HAP-1 (cell line): Measurements from ENCODE around the gene CDC27.
"Not testable (repeated sequence)": the region's sequence is repeated elsewhere in the genome, so short reads cannot be mapped to it uniquely, and the experiment has no call there.

ENCODE experiments used
- DNase-seq, 2 experiments: peaks; one replicate each; pipeline ENCODE4 v3.0.0-alpha.2; 2016 to 2020; ENCODE audit warnings: low spot score in 2 of 2
- H3K27me3 ChIP-seq: fragments of 250-450 bp; sonication (Bioruptor Pico); 2 replicates; pipeline ENCODE4 v1.5.1; 2020; ENCODE audit warnings: low read depth, mild to moderate bottlenecking, moderate library complexity
- H3K36me3 ChIP-seq: fragments of 250-450 bp; sonication (Bioruptor Pico); replicated peaks from 2 replicates; pipeline ENCODE4 v1.5.1; 2020; ENCODE audit warnings: mild to moderate bottlenecking
- H3K4me1 ChIP-seq: fragments of 250-450 bp; sonication (Bioruptor Pico); 2 replicates; pipeline ENCODE4 v1.5.1; 2020; ENCODE audit warnings: mild to moderate bottlenecking
- H3K4me3 ChIP-seq: fragments of 250-450 bp; sonication (Bioruptor Pico); 2 replicates; pipeline ENCODE4 v1.5.1; 2020; ENCODE audit warnings: mild to moderate bottlenecking, moderate library complexity
- H3K9me3 ChIP-seq: fragments of 250-450 bp; sonication (Bioruptor Pico); 2 replicates; pipeline ENCODE4 v1.5.1; 2020; ENCODE audit warnings: mild to moderate bottlenecking, moderate library complexity
- in situ Hi-C: fragments of 300-500 bp; cut with MboI; formaldehyde crosslinking; loops from 3 replicates; pipeline ENCODE4 v1.14.3; 2020; ENCODE audit warnings: low sequenced_read_pairs, inconsistent platforms, mixed read lengths

CDC27 gene

GRCh38 chr17:47123262-47123661 is 65.8 kb downstream of the CDC27 start:
- in situ Hi-C loops, H3K4me3 ChIP-seq, H3K27me3 ChIP-seq, H3K4me1 ChIP-seq, DNase-seq, H3K9me3 ChIP-seq: not testable (repeated sequence)
- peaks cover 55% of the 10 kb centered on the region for H3K36me3 ChIP-seq

DNA sequence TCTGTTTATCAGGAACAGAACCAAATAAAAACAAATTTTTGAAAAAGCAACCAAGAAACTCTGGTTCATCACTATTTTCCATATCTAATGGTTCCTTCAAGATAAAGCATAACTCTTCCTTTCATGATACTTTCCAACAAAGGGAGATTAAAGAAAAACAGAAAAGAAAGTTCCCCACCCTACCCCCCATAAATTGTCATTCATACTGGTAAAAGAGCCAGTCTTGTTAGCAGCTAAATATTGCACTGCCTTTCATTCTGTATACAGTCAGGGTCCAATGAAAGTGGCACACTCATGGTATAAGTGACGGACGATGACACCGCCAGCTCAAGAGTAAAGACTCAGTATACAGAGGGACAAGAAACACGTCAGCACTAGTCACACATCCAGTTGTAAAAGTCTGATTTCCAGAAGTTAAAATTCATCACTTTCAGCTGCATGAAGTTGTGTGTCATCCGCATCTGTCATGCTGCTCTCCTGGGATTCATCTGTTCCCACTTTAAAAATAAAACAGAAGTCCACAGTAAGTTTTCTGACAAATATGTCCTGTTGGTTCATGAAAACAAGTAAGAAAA is 68.5 kb downstream of the CDC27 start:
- H3K4me3 ChIP-seq, result no peak overlapping the region
- no peaks in the 10 kb centered on the region for H3K9me3 ChIP-seq
- in situ Hi-C loops, result no loop called here
- peaks cover 47% of the 10 kb centered on the region for H3K36me3 ChIP-seq
- no peak for DNase-seq
- H3K4me1 ChIP-seq, result 0 out of 2 replicates have a peak, but pooled peaks cover 3% of the 10 kb centered on the region
- no peaks in the 10 kb centered on the region for H3K27me3 ChIP-seq

DNA sequence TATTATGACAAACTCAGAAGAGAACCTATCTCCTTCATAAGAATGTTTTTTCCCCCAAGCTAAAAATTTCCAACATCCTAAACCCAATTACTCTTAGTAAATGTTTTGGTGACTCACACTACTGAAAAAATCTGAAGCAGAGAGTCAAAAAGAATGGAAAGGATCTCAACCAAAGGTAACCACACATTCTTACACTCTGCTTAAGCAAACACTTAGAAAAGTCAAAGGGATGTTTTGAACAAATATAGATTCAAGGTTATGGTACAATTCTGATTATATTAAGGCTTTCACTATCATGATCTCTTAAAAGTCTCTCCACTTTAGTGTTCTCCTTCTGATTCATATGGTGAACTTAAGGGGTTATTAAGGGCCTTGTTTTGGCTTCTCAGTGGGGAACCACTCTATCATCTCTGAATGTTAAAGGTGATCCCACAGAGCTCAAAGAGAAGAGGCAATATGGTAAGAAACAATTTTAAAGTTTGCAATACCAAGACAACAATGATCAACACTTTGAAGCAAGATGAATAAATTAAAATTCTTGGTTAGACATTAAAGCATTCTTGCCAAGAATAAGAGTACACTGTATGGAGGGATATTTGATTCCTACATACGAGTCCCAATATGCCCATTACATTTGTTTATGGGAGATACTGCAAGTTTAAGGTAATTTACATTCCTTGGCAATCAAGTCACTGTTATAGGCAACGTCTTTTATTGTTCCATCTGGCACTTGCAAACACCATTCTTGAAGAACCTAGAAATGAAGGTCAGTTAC is 69.2 kb downstream of the CDC27 start:
- Histone ChIP-seq H3K4me3 (no peak overlapping the region), H3K27me3 (no peaks in the 10 kb centered on the region), H3K36me3 (peaks cover 47% of the 10 kb centered on the region), H3K9me3 (no peaks in the 10 kb centered on the region), H3K4me1 (0 out of 2 replicates have a peak, but pooled peaks cover 3% of the 10 kb centered on the region)
- no peak for DNase-seq
- in situ Hi-C loops, result no loop called here

GRCh38 chr17:47117386-47117785 is 71.7 kb downstream of the CDC27 start:
- no peak overlapping the region for H3K4me3 ChIP-seq
- DNase-seq, result no peak
- H3K4me1 ChIP-seq, result 0 out of 2 replicates have a peak, but pooled peaks cover 3% of the 10 kb centered on the region
- in situ Hi-C loops, result no loop called here
- no peaks in the 10 kb centered on the region for H3K27me3 ChIP-seq
- H3K36me3 ChIP-seq, result peaks cover 32% of the 10 kb centered on the region
- no peaks in the 10 kb centered on the region for H3K9me3 ChIP-seq

- Histone ChIP-seq H3K27me3 (no peaks in the 10 kb centered on the region), H3K4me3 (no peak overlapping the region), H3K4me1 (peaks cover 4% of the 10 kb centered on the region; the same call in 1 of the 2 replicates), H3K9me3 (no peaks in the 10 kb centered on the region), H3K36me3 (no peaks in the 10 kb centered on the region)
- no peak for DNase-seq
- in situ Hi-C loops, result no loop called here
These were observed 83.0 kb downstream of the CDC27 start for GRCh38 chr17:47106130-47106529.

GRCh38 chr17:47105246-47105645 is 83.8 kb downstream of the CDC27 start:
- H3K4me1 ChIP-seq, H3K27me3 ChIP-seq, H3K36me3 ChIP-seq, H3K4me3 ChIP-seq, in situ Hi-C loops, DNase-seq, H3K9me3 ChIP-seq: not testable (repeated sequence)

DNA sequence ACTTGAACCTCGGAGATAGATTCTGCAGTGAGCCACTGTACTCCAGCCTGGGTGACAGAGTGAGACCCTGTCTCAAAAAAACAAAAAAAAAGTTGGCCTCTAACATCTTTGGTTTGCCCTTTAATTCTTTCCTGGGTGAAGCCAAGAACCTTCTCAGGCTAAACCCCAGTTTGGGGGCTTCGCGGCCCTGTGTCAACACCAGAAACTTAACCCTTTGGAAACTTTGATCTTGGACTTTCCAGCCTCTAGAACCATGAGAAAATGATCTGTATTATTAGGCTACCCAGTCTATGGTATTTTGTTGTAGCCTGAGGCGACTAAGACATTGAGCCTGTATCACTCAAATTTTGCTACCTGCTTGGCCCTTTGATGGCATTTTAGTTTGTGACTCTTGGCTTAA is 86.2 kb downstream of the CDC27 start:
- H3K36me3 ChIP-seq, result peaks cover 3% of the 10 kb centered on the region; the same call in 1 of the 2 replicates
- no peak overlapping the region for H3K4me3 ChIP-seq
- H3K27me3 ChIP-seq, result no peaks in the 10 kb centered on the region
- peaks cover 8% of the 10 kb centered on the region; the same call in 1 of the 2 replicates for H3K4me1 ChIP-seq
- no peak for DNase-seq
- H3K9me3 ChIP-seq, result no peaks in the 10 kb centered on the region
- in situ Hi-C loops, result no loop called here

GRCh38 chr17:47099987-47100711 is 88.9 kb downstream of the CDC27 start:
- peaks cover 3% of the 10 kb centered on the region; the same call in 1 of the 2 replicates for H3K36me3 ChIP-seq
- H3K27me3 ChIP-seq, result no peaks in the 10 kb centered on the region
- peak; percentile 77 to 95 for DNase-seq
- H3K4me3 ChIP-seq, result peak overlapping the region; percentile 93
- H3K9me3 ChIP-seq, result no peaks in the 10 kb centered on the region
- H3K4me1 ChIP-seq, result peaks cover 8% of the 10 kb centered on the region; the same call in 1 of the 2 replicates
- in situ Hi-C loops, result no loop called here

- DNase-seq, result no peak
- Histone ChIP-seq H3K36me3 (peaks cover 3% of the 10 kb centered on the region; the same call in 1 of the 2 replicates), H3K9me3 (no peaks in the 10 kb centered on the region), H3K4me1 (peaks cover 8% of the 10 kb centered on the region; the same call in 1 of the 2 replicates), H3K4me3 (peak overlapping the region; percentile 93), H3K27me3 (no peaks in the 10 kb centered on the region)
- in situ Hi-C loops, result no loop called here
These were observed 89.6 kb downstream of the CDC27 start for GRCh38 chr17:47099451-47099986.

- DNase-seq, result no peak
- Histone ChIP-seq H3K4me1 (peaks cover 8% of the 10 kb centered on the region; the same call in 1 of the 2 replicates), H3K36me3 (peaks cover 3% of the 10 kb centered on the region; the same call in 1 of the 2 replicates), H3K4me3 (no peak overlapping the region), H3K9me3 (peaks cover 4% of the 10 kb centered on the region; the same call in 1 of the 2 replicates), H3K27me3 (no peaks in the 10 kb centered on the region)
- in situ Hi-C loops, result no loop called here
These were observed 92.8 kb downstream of the CDC27 start for GRCh38 chr17:47096343-47096742.

DNA sequence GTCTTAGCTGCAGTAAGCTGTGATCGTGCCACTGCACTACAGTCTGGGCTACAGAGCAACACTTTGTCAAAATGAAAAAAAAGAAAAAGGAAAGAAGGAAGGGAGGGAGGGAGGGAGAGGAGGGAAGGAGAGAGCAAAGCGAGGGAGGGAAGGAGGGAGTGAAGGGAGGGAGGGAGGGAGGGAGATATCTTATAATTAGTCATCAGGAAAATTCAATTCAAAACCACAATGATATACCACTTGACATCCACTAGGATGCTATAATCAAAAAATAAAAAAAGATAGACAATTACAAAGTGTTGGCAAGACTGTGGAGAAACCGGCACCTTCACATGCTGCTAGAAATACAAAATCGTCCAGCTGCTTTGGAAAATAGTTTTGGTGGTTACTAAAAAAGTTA is 93.8 kb downstream of the CDC27 start:
- H3K9me3 ChIP-seq, result peaks cover 4% of the 10 kb centered on the region; the same call in 1 of the 2 replicates
- H3K4me1 ChIP-seq, result peaks cover 8% of the 10 kb centered on the region; the same call in 1 of the 2 replicates
- peaks cover 3% of the 10 kb centered on the region; the same call in 1 of the 2 replicates for H3K36me3 ChIP-seq
- no peaks in the 10 kb centered on the region for H3K27me3 ChIP-seq
- DNase-seq, result no peak
- in situ Hi-C loops, result no loop called here
- no peak overlapping the region for H3K4me3 ChIP-seq

DNA sequence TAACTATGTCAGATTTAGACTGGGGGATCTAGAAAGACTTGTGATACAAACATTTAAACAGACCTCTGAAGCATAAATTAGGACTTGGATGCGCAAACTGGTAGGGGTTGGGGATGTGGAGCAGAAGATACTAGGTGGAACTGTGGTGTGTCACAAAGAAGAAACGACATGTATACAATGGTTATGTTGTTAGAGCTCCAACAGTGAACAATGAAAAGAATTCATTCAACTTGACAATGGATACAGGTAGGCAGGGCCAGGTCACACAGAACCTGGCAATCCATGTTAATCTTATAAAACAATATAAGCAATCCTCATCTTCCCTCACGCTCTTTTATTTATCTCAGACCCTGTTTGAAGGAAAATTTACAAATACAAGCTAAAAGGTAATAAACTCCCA is 102.0 kb downstream of the CDC27 start:
- H3K4me1 ChIP-seq, result no peaks in the 10 kb centered on the region; the same call in 1 of the 2 replicates
- no peak overlapping the region for H3K4me3 ChIP-seq
- no peaks in the 10 kb centered on the region for H3K9me3 ChIP-seq
- no peaks in the 10 kb centered on the region for H3K36me3 ChIP-seq
- in situ Hi-C loops, result no loop called here
- H3K27me3 ChIP-seq, result no peaks in the 10 kb centered on the region
- DNase-seq, result no peak

DNA sequence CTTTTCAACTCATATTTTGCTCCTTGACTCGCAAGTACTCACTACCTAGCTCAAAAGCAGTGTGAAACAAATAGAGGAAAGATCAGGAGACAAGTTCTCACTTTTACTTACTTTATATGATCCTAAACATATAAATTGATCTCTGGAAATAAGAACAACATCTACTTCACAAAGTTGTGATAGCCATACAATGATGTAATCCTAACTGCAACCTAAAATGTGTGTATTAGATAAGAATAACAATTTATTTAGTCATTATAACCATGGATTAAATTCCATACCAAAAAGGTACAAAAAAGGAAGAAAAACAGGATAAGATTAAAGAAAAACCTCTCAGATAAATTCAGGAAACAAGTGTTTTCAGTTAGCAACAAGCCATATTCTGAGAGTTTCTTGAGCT is 103.4 kb downstream of the CDC27 start:
- Histone ChIP-seq H3K4me3 (no peak overlapping the region), H3K4me1 (no peaks in the 10 kb centered on the region; the same call in 1 of the 2 replicates), H3K27me3 (no peaks in the 10 kb centered on the region), H3K36me3 (no peaks in the 10 kb centered on the region), H3K9me3 (no peaks in the 10 kb centered on the region)
- in situ Hi-C loops, result no loop called here
- no peak for DNase-seq
